ENCODE measurements around the gene GKAP1.
"Not testable (repeated sequence)": the region's sequence is repeated elsewhere in the genome, so short reads cannot be mapped to it uniquely, and the experiment has no call there.

DNA sequence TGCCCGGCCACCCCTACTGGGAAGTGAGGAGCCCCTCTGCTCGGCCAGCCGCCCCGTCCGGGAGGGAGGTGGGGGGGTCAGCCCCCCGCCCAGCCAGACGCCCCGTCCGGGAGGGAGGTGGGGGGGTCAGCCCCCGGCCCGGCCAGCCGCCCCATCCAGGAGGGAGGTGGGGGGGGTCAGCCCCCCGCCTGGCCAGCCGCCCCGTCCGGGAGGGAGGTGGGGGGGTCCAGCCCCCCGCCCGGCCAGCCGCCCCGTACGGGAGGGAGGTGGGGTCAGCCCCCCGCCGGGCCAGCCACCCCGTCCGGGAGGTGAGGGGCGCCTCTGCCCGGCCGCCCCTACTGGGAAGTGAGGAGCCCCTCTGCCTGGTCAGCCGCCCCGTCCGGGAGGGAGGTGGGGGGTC lies 13.1 kb downstream of the GKAP1 start:
- not testable (repeated sequence) for TF ChIP-seq CTCF (IDR thresholded peaks at IDR 0.05; ENCODE audit: low read length); EZH2 (optimal IDR thresholded peaks at IDR 0.05; ENCODE audit: low read depth, low read length); EZH2phosphoT487 (IDR thresholded peaks at IDR 0.05; ENCODE audit: low read length)

Measured in MM.1S (cell line).